G401.6 (cell line): Measurements from ENCODE around the gene BCL2L13.
"Not testable (repeated sequence)": the region's sequence is repeated elsewhere in the genome, so short reads cannot be mapped to it uniquely, and the experiment has no call there.

Experiments
- FAIRE-seq: peaks from 2 replicates; lab custom pipeline; 2012; peaks lifted over from hg19 to GRCh38; lab: Jason Lieb, UNC

Gene BCL2L13

GRCh38 chr22:17697196-17697595, 58.6 kb downstream of the BCL2L13 start:
- FAIRE-seq = not testable (repeated sequence)

- FAIRE-seq = not testable (repeated sequence)
Measured at GRCh38 chr22:17698276-17698675, 59.7 kb downstream of the BCL2L13 start.

GRCh38 chr22:17698948-17699347, 60.4 kb downstream of the BCL2L13 start:
- no peak for FAIRE-seq

- FAIRE-seq = no peak
Measured at GRCh38 chr22:17699696-17700340, 61.3 kb downstream of the BCL2L13 start.

- FAIRE-seq = peak; percentile 40
Measured at GRCh38 chr22:17700778-17701177, 62.2 kb downstream of the BCL2L13 start.

GRCh38 chr22:17703811-17704210, 65.3 kb downstream of the BCL2L13 start:
- no peak for FAIRE-seq

- no peak for FAIRE-seq
Measured at GRCh38 chr22:17705546-17705945, 67.0 kb downstream of the BCL2L13 start.

- FAIRE-seq = no peak
Measured at GRCh38 chr22:17705951-17706900, 67.7 kb downstream of the BCL2L13 start.

GRCh38 chr22:17706947-17707346, 68.4 kb downstream of the BCL2L13 start:
- FAIRE-seq = no peak

- no peak for FAIRE-seq
Measured at GRCh38 chr22:17707526-17707925, 69.0 kb downstream of the BCL2L13 start.

- FAIRE-seq = no peak
Measured at GRCh38 chr22:17710023-17710422, 71.5 kb downstream of the BCL2L13 start.

- no peak for FAIRE-seq
Measured at GRCh38 chr22:17712441-17712840, 73.9 kb downstream of the BCL2L13 start.

- no peak for FAIRE-seq
Measured at GRCh38 chr22:17716529-17716928, 78.0 kb downstream of the BCL2L13 start.

GRCh38 chr22:17717708-17718107, 79.2 kb downstream of the BCL2L13 start:
- no peak for FAIRE-seq

GRCh38 chr22:17719911-17720310, 81.4 kb downstream of the BCL2L13 start:
- no peak for FAIRE-seq

- FAIRE-seq = no peak
Measured at GRCh38 chr22:17724241-17724640, 85.7 kb downstream of the BCL2L13 start.

GRCh38 chr22:17724678-17725499, 86.3 kb downstream of the BCL2L13 start:
- no peak for FAIRE-seq

- FAIRE-seq = no peak
Measured at GRCh38 chr22:17725500-17725796, 86.9 kb downstream of the BCL2L13 start.

GRCh38 chr22:17726006-17726927, 87.7 kb downstream of the BCL2L13 start:
- FAIRE-seq = no peak

- FAIRE-seq = no peak
Measured at GRCh38 chr22:17726928-17727897, 88.7 kb downstream of the BCL2L13 start.
